CD4-positive, alpha-beta T cell treated with Interleukin-1 beta for 1 hour (primary cell): ENCODE results near the gene CD82.
"Not testable (repeated sequence)": the region's sequence is repeated elsewhere in the genome, so short reads cannot be mapped to it uniquely, and the experiment has no call there.

ENCODE experiments used
- DNase-seq, 2 donors: peaks; one replicate each; pipeline ENCODE4 v3.0.0-alpha.2; 2020 to 2022

CD82 gene

GRCh38 chr11:44535191-44535980 lies 30.1 kb upstream of the CD82 start:
- no peak for DNase-seq

- no peak for DNase-seq
Measured at GRCh38 chr11:44536788-44537516, 28.5 kb upstream of the CD82 start.

DNA sequence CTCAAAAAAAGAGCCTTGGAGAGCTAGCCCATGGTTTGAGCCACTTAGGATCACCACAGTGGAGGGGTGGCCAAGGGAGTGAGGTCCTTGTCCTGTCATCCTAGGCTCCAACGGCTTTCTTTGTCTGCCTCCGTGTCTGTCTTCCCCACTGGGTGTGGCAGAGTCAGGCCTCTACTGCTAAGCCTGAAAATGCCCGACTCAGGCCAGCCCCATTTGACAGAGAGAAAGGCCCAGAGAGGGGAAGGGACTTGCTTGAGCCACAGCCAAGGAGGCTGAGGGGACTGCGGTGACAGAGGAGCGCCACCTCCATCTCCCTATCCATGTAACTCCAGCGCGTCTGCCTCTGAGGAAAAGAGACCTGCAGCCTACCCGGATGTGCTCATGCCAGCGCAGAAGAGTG lies 27.8 kb upstream of the CD82 start:
- DNase-seq: no peak

- peak; percentile 68 to 69 for DNase-seq
Measured at GRCh38 chr11:44538375-44539054, 26.9 kb upstream of the CD82 start.

GRCh38 chr11:44539971-44540370 lies 25.5 kb upstream of the CD82 start:
- DNase-seq: no peak

DNA sequence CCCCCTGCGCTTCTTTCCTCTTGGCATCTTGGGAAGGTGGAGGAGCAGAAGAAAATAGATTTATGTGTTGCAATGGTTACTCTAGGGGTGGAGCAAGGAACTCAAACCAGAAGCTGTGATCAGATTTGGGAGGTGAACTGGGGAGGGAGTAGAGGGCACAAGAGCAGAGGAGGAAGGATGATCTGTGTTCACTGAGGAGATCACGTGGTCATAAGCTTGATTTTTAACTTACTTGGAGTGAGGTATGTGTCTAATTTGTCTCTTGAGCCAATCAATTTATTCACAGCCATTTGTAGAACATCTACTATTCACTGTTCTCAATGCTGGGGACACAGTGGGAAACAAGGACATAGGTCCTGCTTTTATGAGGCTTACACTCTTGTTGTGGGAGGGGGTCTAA lies 24.8 kb upstream of the CD82 start:
- no peak for DNase-seq

DNA sequence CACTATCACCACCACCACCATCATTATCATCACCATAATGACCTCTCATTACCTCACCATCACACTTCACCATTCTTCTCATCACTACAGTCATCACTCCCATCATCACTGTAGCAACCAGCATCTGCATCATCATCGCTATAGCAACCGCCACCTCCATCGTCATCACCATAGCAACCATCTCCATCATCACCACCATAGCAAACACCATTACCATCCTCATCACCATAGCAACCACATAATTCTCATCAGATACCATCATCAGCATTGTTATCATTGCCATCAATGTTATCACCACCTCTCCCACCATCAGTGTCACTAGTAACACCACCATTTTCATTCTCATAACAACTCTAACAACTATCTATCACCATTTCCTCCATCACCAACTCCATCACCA lies 23.1 kb upstream of the CD82 start:
- no peak for DNase-seq

DNA sequence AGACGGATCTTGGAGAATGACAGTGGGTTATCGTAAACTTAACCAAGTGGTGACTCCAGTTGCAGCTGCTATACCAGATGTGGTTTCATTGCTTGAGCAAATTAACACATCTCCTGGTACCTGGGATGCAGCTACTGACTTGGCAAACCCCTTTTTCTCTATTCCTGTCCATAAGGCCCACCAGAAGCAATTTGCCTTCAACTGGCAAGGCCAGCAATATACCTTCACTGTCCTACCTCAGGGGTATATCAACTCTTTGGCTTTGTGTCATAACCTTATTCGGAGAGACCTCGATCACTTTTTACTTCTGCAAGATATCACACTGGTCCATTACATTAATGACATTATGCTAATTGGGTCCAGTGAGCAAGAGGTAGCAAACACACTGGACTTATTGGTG lies 18.5 kb upstream of the CD82 start:
- DNase-seq: not testable (repeated sequence)

DNA sequence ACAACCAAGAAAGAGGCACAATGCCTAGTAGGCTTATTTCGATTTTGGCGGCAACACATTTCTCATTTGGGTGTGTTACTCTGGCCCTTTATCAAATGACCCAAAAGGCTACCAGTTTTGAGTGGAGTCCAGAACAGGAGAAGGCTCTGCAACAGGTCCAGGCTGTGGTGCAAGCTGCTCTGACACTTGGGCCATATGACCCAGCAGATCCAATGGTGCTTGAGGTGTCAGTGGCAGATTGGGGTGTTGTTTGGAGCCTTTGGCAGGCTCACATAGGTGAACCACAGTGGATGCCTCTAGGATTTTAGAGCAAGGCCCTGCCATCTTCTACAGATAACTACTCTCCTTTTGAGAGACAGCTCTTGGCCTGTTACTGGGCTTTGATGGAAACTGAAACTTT lies 17.9 kb upstream of the CD82 start:
- not testable (repeated sequence) for DNase-seq

GRCh38 chr11:44548032-44548695 lies 17.3 kb upstream of the CD82 start:
- no peak for DNase-seq

DNA sequence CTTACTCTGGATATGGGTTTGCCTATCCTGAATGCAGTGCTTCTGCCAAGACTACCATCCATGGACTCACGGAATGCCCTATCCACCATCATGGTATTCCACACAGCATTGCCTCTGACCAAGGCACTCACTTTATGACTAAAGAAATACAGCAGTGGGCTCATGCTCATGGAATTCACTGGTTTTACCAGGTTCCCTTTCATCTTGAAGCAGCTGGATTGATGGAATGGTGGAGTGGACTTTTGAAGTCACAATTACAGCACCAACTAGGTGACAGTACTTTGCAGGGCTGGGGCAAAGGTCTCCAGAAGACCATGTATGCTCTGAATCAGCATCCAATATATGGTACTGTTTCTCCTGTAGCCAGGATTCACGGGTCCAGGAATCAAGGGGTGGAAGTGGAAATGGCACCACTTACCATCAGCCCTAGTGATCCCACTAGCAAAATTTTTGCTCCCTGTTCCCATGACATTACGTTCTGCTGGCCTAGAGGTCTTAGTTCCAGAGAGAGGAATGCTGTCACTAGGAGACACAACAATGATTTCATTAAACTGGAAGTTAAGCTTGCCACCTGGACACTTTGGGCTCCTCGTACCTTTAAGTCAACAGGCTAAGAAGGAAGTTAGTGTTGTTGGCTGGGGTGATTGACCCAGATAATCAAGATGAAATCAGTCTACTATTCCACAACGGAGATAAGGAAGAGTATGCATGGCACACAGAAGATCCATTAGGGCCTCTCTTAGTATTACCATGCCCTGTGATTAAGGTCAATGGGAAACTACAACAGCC lies 16.3 kb upstream of the CD82 start:
- DNase-seq: not testable (repeated sequence)

GRCh38 chr11:44550123-44550522 lies 15.3 kb upstream of the CD82 start:
- no peak for DNase-seq

DNA sequence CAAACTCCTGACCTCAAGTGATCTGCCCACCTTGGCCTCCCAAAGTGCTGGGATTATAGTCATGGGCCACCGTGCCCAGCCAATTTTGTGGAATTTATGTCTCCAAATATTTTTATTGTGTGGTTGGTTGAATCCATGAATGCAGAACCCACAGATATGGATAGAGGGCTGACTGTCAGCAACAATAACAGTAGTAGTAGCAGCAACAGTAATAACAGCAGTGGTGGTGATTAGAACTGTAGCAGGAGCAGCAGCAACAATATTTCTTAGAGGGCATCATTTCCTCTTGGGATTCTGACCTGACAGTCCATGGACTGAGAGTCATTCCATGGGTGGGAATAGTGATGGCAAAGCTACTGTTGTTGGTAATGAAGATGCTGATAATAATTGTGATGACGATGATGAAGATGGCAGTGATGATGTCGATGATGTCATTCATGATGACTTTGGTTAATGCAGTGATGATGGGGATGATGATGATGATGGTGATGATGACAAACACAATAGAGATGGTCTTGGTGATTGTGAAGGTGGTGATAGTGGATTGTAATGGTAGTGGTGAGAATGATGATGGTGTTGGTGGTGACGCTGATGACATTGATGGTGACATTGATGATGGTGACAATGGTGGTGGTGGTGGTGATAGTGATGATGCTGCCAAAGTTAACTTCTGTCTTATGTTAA lies 13.9 kb upstream of the CD82 start:
- no peak for DNase-seq

- no peak for DNase-seq
Measured at GRCh38 chr11:44555031-44555800, 10.2 kb upstream of the CD82 start.

GRCh38 chr11:44556735-44557409 lies 8.6 kb upstream of the CD82 start:
- DNase-seq: peak; percentile 67 to 74

GRCh38 chr11:44557464-44557863 lies 8.0 kb upstream of the CD82 start:
- no peak for DNase-seq

- DNase-seq: peak in 1 of 2 donors; percentile 58
Measured at GRCh38 chr11:44559207-44559939, 6.1 kb upstream of the CD82 start.

GRCh38 chr11:44559940-44560300 lies 5.5 kb upstream of the CD82 start:
- DNase-seq: not testable (repeated sequence)

DNA sequence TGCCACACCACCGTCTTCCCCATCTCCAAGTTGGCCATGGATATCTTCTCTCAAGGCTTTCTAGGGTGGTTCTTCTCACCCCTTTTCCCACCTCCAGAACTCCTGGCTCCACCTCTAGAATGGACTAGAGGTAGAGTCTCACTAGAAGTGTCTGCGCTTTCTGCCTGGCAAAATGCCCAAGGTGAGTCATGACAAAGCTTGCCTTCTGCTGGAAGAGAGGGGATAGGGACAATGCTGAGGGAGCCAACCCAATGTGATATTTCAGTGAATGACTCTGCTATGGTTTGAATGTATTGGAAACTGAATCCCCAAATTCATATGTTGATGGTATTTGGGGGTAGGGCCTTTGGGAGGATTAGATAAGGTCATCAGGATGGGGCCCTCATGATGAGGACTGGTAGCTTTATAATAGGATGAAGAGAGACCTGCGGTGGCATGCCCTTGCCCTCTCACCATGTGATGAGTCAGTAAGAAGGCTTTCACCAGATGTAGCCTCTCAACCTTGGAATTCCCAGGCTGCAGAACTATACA lies 4.1 kb upstream of the CD82 start:
- DNase-seq: no peak
